Motor neuron (in vitro differentiated cells): ENCODE results near the gene LAMB4. TPM values are rescaled to one million over a fixed set of nuclear protein-coding genes. Genes with fewer than 3 reads are reported as not detected.

ENCODE experiments used
- ATAC-seq, 8 experiments: fragments of 200-7000 bp; cut with Tn5 transposase; replicated peaks in 6 of 8; 2 replicates each; pipeline ENCODE4 v1.8.0; 2021; ENCODE audit warnings: mild to moderate bottlenecking in 8 of 8, moderate library complexity in 8 of 8
- H3K27ac ChIP-seq, 2 donors: fragments of 250-450 bp; sonication (Bioruptor Pico); 2 replicates each; pipeline ENCODE4 v1.9.0; 2021; ENCODE audit warnings: antibody characterized with exemption in 2 of 2, mild to moderate bottlenecking in 2 of 2, moderate library complexity in 1 of 2
- H3K4me1 ChIP-seq, 2 donors: fragments of 250-450 bp; sonication (Bioruptor Pico); replicated peaks in 1 of 2; 2 replicates each; pipeline ENCODE4 v1.6.1; 2021; ENCODE audit warnings: antibody characterized with exemption in 2 of 2, mild to moderate bottlenecking in 2 of 2, moderate library complexity in 1 of 2
- H3K4me3 ChIP-seq, 5 donors: fragments of 250-450 bp; sonication (Bioruptor Pico); 2 replicates each; pipeline ENCODE4 v1.9.0; 2021; ENCODE audit warnings: antibody characterized with exemption in 5 of 5, mild to moderate bottlenecking in 5 of 5, moderate library complexity in 4 of 5
- WGBS, 10 experiments: fragments of 450-650 bp; shearing (Covaris generic); methylation state at CpG; one replicate each; pipeline ENCODE4 v1.0.0; 2022; 5-methylcytosine and 5-hydroxymethylcytosine counted together
- in situ Hi-C, 9 experiments: fragments of 400-800 bp; cut with MboI; loops; one replicate each; pipeline ENCODE4 v1.15.0; 2021; ENCODE audit warnings: low sequenced_read_pairs in 9 of 9, low pct_unique_long_range_greater_than_20kb in 2 of 9; ENCODE audit not compliant: unreplicated experiment in 9 of 9
- total RNA-seq, 8 experiments: library from RNA; unstranded; fragments of 300-600 nt; gene quantifications; 2 replicates each; pipeline versions ENCODE4 v1.2.3 to v1.2.4, GENCODE V29; 2022

The LAMB4 gene
- total RNA-seq, 8 experiments from 2014 or later = 0.07 to 1.2 (median 0.56) TPM

- peaks cover 4 to 8% of the 10 kb centered on the region in 2 donors for H3K4me1 ChIP-seq
- H3K27ac ChIP-seq = no peak overlapping the region
- WGBS, 10 experiments = 50 to 86% methylated on average over 1 of the region's 1 CpG; no CpG with 5 or more reads in 8 of the 10 experiments
- no peak for ATAC-seq
- in situ Hi-C loops = no loop called here
- no peak overlapping the region for H3K4me3 ChIP-seq
Observed at GRCh38 chr7:108078691-108079090, 51.5 kb downstream of the LAMB4 start.

- H3K4me1 ChIP-seq = peaks cover 4 to 8% of the 10 kb centered on the region in 2 donors
- ATAC-seq = no peak
- in situ Hi-C loops = no loop called here
- no peak overlapping the region for H3K27ac ChIP-seq
- 67 to 100% (median 100%) methylated on average over 1 of the region's 1 CpG; no CpG with 5 or more reads in 5 of the 10 experiments for WGBS, 10 experiments
- H3K4me3 ChIP-seq = no peak overlapping the region
Observed at GRCh38 chr7:108078211-108078673, 51.9 kb downstream of the LAMB4 start.

GRCh38 chr7:108077709-108078108 is 52.5 kb downstream of the LAMB4 start:
- peaks cover 4 to 8% of the 10 kb centered on the region in 2 donors for H3K4me1 ChIP-seq
- no peak overlapping the region for H3K27ac ChIP-seq
- in situ Hi-C loops = no loop called here
- ATAC-seq = no peak
- H3K4me3 ChIP-seq = no peak overlapping the region
- 75 to 100% (median 92%) methylated on average over 2 to 3 of the region's 3 CpGs; no CpG with 5 or more reads in 1 of the 10 experiments for WGBS, 10 experiments

DNA sequence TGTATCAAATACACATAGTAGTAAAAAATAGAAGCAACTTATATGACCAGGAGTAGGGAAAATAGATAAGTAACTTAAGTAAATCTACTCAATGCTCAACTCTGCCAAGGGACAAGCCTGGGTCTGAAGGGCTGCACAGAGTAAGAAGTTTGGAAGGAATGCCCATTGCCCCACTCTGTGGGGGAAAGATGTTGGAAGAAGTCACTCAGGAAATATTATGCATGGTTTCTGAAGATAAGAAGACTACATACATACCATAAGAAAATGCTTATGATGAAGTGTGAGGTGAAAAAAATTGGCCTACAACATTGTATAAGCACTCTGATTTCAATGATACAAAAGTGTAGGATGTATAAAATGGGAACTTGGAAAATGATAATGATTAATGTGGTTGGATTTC is 54.0 kb downstream of the LAMB4 start:
- Histone ChIP-seq H3K4me3 (no peak overlapping the region), H3K4me1 (peaks cover 4 to 8% of the 10 kb centered on the region in 2 donors), H3K27ac (no peak overlapping the region)
- ATAC-seq = no peak
- in situ Hi-C loops = no loop called here

DNA sequence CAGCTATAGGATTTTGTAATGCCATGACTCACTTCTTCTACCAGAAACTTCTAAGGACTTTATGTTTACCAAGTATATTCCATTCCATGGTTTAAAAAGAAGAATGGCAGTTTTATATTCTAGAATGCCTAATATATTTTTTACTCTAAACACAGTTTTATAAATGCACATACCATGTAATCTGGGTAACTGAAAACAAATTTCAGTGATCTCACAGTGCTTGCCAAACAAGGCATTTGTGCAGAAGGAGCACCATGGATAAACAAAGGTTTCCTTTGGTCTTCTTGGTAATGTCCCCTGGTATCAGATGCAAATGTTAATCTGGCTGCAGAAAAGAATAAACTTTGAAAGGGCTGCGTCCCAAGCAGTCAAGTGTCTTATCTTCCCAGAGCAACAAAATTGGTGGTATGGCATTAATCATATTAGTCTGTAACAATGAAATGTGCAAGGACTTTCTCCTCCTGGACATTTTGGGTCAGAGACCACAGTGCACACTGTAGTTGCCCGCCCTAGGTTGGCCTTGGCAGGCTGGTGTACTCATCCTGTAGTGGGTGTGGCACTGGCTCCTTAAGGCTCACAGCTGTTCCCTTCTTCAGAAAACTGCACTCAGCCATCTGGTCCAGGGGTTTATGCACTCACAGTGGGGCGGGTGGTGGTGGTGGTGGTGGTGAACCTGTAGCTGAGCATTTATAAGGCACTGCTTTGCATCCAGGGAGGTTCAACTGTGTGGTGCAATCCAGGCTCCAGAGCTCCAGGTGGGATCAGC is 56.7 kb downstream of the LAMB4 start:
- no peak overlapping the region for H3K27ac ChIP-seq
- ATAC-seq = peak in 3 of 8 experiments; percentile 33 to 78 (median 40)
- in situ Hi-C loops = no loop called here
- H3K4me3 ChIP-seq = no peak overlapping the region
- no peaks in the 10 kb centered on the region for H3K4me1 ChIP-seq
- 32 to 100% (median 92%) methylated on average over 1 to 3 of the region's 3 CpGs; no CpG with 5 or more reads in 1 of the 10 experiments for WGBS, 10 experiments

DNA sequence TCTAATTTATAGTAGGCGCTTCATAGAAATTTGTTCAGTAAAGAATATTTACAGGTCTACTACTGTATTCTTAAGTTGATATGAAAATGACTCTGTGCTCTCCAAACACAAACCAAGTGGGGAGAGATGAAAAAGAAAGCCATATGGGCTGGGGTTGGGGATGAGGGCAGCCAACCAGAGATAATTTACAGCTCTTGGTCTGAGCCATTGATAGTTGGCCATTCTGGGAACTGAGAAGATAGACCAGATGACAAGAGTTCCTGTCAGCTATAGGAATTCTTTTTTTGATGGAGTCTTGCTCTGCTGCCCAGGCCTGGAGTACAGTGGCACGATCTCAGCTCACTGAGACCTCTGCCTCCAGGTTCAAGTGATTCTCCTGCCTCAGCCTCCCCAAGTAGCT is 57.4 kb downstream of the LAMB4 start:
- H3K27ac ChIP-seq = no peak overlapping the region
- no peak overlapping the region for H3K4me3 ChIP-seq
- ATAC-seq = no peak
- H3K4me1 ChIP-seq = no peaks in the 10 kb centered on the region
- in situ Hi-C loops = no loop called here
- 43 to 100% (median 86%) methylated on average over 1 to 2 of the region's 2 CpGs; no CpG with 5 or more reads in 3 of the 10 experiments for WGBS, 10 experiments

DNA sequence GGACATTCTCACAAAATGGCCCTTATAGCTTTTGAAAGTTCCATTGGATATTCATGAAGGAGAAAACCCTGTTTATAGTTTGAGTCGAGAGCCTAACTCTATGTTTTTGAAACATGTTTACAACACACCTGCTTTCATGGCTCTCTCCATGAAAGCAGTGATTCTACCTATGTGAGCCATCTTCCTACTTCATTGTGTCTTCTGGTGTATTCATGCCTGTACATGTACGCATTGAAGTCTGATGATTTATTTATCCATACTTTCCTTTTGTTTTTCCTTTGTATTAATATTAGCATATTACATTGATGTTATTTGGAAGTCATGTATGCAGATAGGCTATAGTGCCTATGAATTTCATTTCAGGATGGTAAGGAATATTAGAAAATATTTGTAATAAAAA is 58.0 kb downstream of the LAMB4 start:
- in situ Hi-C loops = no loop called here
- 80 to 100% (median 95%) methylated on average over 1 to 2 of the region's 2 CpGs; no CpG with 5 or more reads in 1 of the 10 experiments for WGBS, 10 experiments
- H3K27ac ChIP-seq = no peak overlapping the region
- H3K4me1 ChIP-seq = no peaks in the 10 kb centered on the region
- ATAC-seq = no peak
- H3K4me3 ChIP-seq = no peak overlapping the region

DNA sequence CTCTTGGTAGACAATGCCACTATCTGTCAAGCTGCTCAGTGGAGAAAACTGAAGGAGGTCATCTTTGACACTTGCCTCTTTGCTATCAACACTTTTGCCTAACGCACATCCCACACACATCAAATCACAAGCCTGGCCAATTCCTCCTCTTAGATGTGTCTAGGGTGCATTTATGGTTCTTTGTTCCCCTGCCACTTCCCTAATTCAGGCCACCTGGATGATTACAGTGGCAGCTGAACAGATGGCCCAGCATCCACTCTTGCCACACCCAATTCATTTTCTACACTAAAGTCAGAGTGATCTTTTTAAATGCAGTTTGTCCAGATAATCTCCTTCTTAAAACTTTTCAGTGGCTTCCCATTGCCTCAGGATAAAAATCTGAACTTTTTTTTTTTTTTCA is 58.6 kb downstream of the LAMB4 start:
- WGBS, 10 experiments = 17 to 100% (median 100%) methylated on average over 1 of the region's 1 CpG; no CpG with 5 or more reads in 6 of the 10 experiments
- Histone ChIP-seq H3K27ac (no peak overlapping the region), H3K4me1 (no peaks in the 10 kb centered on the region), H3K4me3 (no peak overlapping the region)
- in situ Hi-C loops = no loop called here
- ATAC-seq = no peak

DNA sequence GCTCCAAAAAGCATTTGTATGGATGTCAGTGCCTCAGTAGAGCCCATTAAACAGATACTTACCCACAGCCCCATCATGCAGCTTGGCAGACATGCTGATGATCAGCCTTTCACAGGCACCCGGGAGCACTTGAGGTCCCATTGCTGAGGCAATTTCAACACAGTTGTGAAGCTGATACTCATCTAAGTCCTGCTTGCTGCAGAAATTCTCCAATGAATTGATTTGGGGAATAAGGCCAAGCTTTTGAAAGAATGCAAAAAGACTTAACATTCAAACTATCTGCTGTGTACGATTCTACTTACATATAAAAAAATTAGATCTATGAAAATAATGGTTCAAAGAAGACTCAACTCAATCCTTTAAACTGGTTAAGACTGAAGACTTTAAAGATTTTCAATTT is 60.5 kb downstream of the LAMB4 start:
- no peaks in the 10 kb centered on the region for H3K4me1 ChIP-seq
- 64 to 100% (median 83%) methylated on average over 1 to 2 of the region's 2 CpGs; no CpG with 5 or more reads in 1 of the 10 experiments for WGBS, 10 experiments
- H3K27ac ChIP-seq = no peak overlapping the region
- ATAC-seq = no peak
- H3K4me3 ChIP-seq = no peak overlapping the region
- in situ Hi-C loops = no loop called here

DNA sequence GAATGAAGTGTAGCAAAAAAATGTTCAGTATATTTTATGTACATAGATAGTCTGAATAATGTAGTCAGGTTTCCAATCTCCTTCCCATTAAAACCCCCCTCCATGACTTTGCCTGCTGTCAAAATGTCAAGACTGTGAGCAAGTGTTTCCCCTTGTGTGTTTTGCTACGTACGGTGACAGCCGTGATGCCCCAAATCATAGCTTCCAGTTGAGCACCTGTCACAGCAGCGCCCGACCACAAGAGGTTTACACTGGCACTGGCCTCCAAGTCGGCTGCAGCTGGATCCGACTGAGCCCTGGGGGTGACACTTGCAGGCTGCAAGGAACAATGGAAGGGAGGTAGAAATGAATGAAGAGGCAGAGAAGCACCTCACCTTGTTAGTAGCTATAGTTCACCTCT is 62.3 kb downstream of the LAMB4 start:
- no peaks in the 10 kb centered on the region for H3K4me1 ChIP-seq
- in situ Hi-C loops = no loop called here
- no peak overlapping the region for H3K27ac ChIP-seq
- no peak for ATAC-seq
- 86 to 100% (median 100%) methylated on average over 2 to 7 of the region's 7 CpGs; no CpG with 5 or more reads in 3 of the 10 experiments for WGBS, 10 experiments
- no peak overlapping the region for H3K4me3 ChIP-seq

DNA sequence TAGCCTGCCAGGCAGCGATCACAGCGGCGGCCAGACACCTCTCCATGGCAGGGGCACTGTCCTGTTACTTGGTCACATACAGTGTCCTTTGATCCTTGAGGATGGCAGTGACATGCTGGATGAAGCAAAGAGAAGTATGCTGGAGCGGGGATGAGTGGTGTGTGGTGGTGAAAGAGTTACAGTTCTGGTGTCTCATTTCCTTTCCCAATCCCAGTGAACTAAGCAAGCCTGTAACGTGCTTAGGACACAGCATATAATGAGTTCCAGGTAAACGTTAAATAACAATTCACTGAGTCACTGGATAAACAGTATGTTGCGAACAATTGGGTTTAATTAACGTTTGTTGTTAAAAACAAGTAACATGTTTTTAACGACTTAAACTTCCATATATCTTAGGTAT is 63.7 kb downstream of the LAMB4 start:
- no peak for ATAC-seq
- in situ Hi-C loops = no loop called here
- H3K4me3 ChIP-seq = no peak overlapping the region
- WGBS, 10 experiments = 0 to 83% (median 78%) methylated on average over 1 to 8 of the region's 9 CpGs; no CpG with 5 or more reads in 2 of the 10 experiments
- H3K27ac ChIP-seq = no peak overlapping the region
- H3K4me1 ChIP-seq = no peaks in the 10 kb centered on the region

GRCh38 chr7:108063520-108063933 is 66.6 kb downstream of the LAMB4 start:
- no peak overlapping the region for H3K27ac ChIP-seq
- no peaks in the 10 kb centered on the region for H3K4me1 ChIP-seq
- 40 to 100% (median 90%) methylated on average over 1 to 5 of the region's 5 CpGs; no CpG with 5 or more reads in 3 of the 10 experiments for WGBS, 10 experiments
- no peak overlapping the region for H3K4me3 ChIP-seq
- in situ Hi-C loops = no loop called here
- peak in 1 of 8 experiments; percentile 85 for ATAC-seq

DNA sequence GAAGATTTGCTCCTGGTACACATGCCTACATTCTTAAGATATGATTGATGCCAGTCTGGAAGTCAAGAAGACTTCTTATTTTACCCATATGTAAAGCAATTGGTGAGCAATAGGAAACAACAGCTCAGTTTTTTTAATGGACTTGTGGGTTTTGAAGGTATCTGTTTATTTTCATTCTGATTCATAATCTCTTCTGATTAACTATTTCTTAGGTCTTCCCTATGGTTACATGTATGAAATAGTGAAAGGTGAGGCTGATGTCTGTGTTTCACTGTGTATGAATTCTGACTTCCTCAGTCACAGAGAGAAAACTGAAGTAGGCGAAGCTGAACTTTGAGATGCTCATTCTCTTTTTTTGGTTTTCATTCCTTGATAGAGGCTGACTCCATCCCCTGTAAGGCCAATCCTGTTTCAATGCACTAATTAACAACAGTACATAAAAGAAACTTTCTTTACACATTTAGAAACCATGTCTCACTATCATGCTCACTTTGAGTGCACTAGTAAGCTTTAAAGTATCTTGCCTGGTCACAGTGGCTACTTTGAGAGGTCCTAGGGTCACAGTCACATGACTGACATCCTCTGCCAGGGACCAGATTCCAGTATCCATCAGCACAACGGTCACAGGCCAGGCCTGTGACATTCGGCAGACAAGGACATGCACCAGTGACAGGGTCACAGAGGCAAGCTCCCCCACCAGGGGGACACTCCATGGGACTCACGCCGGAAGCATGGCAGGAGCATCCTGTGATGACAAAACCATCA is 67.7 kb downstream of the LAMB4 start:
- 66 to 100% (median 84%) methylated on average over 1 to 4 of the region's 5 CpGs; no CpG with 5 or more reads in 4 of the 10 experiments for WGBS, 10 experiments
- H3K4me1 ChIP-seq = no peaks in the 10 kb centered on the region
- ATAC-seq = no peak
- no peak overlapping the region for H3K27ac ChIP-seq
- H3K4me3 ChIP-seq = no peak overlapping the region
- in situ Hi-C loops = no loop called here
